Right atrium auricular region (tissue), 2 donors: ENCODE results near the gene CHD9. TPM values are rescaled to one million over a fixed set of nuclear protein-coding genes. Genes with fewer than 3 reads are reported as not detected.
"Not testable (repeated sequence)": the region's sequence is repeated elsewhere in the genome, so short reads cannot be mapped to it uniquely, and the experiment has no call there.

ENCODE experiments used
- DNase-seq: peaks from one replicate; pipeline ENCODE4 v3.0.0-alpha.2; 2019; ENCODE audit warnings: low spot score
- H3K27ac ChIP-seq, 2 donors: fragments of 200-600 bp; sonication (generic); 1 replicate in 1 of 2; 2 replicates in 1 of 2; pipeline ENCODE4 v1.5.1; 2016 to 2019
- H3K27me3 ChIP-seq, 2 donors: fragments of 200-600 bp; sonication (generic); one replicate each; pipeline versions ENCODE4 v1.5.1 to v1.6.0; 2017 to 2019
- H3K36me3 ChIP-seq: fragments of 200-600 bp; sonication (generic); one replicate; pipeline ENCODE4 v1.5.1; 2016
- H3K4me1 ChIP-seq, 2 donors: fragments of 200-600 bp; sonication (generic); one replicate each; pipeline versions ENCODE4 v1.5.1 to v1.6.0; 2017 to 2019
- H3K4me3 ChIP-seq, 2 donors: fragments of 200-600 bp; sonication (generic); 1 replicate in 1 of 2; 2 replicates in 1 of 2; pipeline ENCODE4 v1.5.1; 2017 to 2019; ENCODE audit warnings: mild to moderate bottlenecking in 1 of 2, moderate library complexity in 1 of 2
- H3K9me3 ChIP-seq, 2 donors: fragments of 200-600 bp; sonication (generic); one replicate each; pipeline ENCODE4 v1.5.1; 2019
- total RNA-seq, 2 donors: library from RNA; depleted of rRNA; stranded (reverse); fragments of >200 nt; gene quantifications; one replicate each; pipeline ENCODE4 v1.1.0, GENCODE V29; 2016
- TF ChIP-seq, protein P1 (sequence below), 2 donors: fragments of 200-600 bp; sonication (generic); IDR thresholded peaks; one replicate each; pipeline ENCODE4 v1.5.1; 2019; ENCODE audit warnings: antibody characterized with exemption in 2 of 2

Gene CHD9
- total RNA-seq, 2 donors from 2014 or later: 49.8 to 54.1 TPM

DNA sequence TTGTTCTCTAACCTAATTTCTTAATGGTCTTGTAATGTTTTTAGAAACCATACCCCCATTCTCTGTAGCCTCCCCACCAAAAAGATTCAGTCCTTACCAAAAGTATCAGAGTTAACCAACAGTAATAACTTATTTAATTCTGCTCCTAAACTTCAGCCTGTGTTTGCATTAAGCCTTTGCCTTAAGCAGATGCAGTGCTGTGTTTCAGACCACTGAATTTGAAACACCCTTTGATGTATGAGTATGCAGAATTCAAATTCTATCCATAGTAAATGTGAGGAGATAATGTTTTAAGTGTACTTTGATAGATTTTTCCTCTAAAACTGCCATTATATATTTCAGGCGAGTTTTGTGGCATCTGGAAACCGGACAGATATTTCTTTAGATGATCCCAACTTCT is 207.9 kb downstream of the CHD9 start:
- Histone ChIP-seq H3K27ac (no peak overlapping the region), H3K27me3 (no peaks in the 10 kb centered on the region), H3K9me3 (peaks cover 0 to 7% of the 10 kb centered on the region in 2 donors), H3K4me3 (no peak overlapping the region), H3K4me1 (no peaks in the 10 kb centered on the region), H3K36me3 (peaks cover 55% of the 10 kb centered on the region)
- TF ChIP-seq, protein P1, sequence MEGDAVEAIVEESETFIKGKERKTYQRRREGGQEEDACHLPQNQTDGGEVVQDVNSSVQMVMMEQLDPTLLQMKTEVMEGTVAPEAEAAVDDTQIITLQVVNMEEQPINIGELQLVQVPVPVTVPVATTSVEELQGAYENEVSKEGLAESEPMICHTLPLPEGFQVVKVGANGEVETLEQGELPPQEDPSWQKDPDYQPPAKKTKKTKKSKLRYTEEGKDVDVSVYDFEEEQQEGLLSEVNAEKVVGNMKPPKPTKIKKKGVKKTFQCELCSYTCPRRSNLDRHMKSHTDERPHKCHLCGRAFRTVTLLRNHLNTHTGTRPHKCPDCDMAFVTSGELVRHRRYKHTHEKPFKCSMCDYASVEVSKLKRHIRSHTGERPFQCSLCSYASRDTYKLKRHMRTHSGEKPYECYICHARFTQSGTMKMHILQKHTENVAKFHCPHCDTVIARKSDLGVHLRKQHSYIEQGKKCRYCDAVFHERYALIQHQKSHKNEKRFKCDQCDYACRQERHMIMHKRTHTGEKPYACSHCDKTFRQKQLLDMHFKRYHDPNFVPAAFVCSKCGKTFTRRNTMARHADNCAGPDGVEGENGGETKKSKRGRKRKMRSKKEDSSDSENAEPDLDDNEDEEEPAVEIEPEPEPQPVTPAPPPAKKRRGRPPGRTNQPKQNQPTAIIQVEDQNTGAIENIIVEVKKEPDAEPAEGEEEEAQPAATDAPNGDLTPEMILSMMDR (IDR thresholded peaks at IDR 0.05): no peak
- DNase-seq: no peak

DNA sequence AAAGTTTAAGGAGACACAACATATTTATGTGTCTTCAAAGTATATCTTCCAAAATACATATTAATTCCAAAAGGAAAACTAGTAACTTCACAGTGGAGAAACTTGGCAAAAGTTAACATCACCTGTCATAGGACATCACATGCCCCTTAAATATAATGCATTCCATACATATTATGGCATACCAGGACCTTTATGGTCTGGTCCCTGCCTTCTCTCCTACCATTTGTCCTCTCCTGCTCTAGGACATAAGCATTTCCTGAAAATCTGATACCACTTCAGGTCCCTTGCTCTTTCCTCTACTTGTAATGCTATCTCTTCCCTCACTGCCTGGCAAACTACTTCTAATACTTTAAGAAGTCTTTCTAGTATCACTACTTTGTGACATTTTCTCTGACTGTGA is 211.4 kb downstream of the CHD9 start:
- TF ChIP-seq, protein P1 (IDR thresholded peaks at IDR 0.05): no peak
- Histone ChIP-seq H3K9me3 (no peaks in the 10 kb centered on the region), H3K4me3 (no peak overlapping the region), H3K27ac (no peak overlapping the region), H3K4me1 (no peaks in the 10 kb centered on the region), H3K36me3 (peaks cover 62% of the 10 kb centered on the region), H3K27me3 (no peaks in the 10 kb centered on the region)
- DNase-seq: no peak

DNA sequence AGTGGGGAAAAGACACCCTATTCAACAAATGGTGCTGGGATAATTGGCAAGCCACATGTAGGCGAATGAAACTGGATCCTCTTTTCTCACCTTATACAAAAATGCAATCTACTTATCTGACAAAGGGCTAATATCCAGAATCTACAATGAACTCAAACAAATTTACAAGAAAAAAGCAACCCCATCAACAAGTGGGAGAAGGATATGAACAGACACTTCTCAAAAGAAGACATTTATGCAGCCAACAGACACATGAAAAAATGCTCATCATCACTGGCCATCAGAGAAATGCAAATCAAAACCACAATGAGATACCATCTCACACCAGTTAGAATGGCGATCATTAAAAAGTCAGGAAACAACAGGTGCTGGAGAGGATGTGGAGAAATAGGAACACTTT is 223.7 kb downstream of the CHD9 start:
- peaks cover 73% of the 10 kb centered on the region for H3K36me3 ChIP-seq
- H3K4me1 ChIP-seq, H3K9me3 ChIP-seq, H3K4me3 ChIP-seq, H3K27ac ChIP-seq, H3K27me3 ChIP-seq, DNase-seq: not testable (repeated sequence)

DNA sequence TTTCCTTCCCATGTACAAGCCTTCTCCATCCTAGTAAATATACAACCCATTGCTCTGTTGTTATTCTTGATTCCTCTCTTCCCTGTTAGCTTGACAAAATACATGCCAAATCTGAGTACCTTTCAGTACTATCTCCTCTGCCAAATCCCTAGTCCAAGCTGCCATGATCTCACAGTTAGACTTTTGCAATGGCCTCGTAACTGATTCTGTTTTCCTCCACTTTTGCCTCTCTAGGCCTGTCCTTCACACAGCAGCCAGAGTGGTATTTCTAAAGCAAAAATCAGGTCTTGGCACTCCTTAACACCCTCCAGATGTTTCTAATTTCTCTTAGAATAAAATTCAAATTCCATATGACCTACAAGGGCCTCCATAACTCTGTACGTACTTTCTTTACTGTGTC is 226.5 kb downstream of the CHD9 start:
- TF ChIP-seq, protein P1 (IDR thresholded peaks at IDR 0.05): no peak
- H3K9me3 ChIP-seq: no peaks in the 10 kb centered on the region
- H3K4me1 ChIP-seq: peaks cover 0 to 5% of the 10 kb centered on the region in 2 donors
- H3K36me3 ChIP-seq: peaks cover 56% of the 10 kb centered on the region
- no peak overlapping the region for H3K4me3 ChIP-seq
- no peak for DNase-seq
- no peaks in the 10 kb centered on the region for H3K27me3 ChIP-seq
- H3K27ac ChIP-seq: no peak overlapping the region

DNA sequence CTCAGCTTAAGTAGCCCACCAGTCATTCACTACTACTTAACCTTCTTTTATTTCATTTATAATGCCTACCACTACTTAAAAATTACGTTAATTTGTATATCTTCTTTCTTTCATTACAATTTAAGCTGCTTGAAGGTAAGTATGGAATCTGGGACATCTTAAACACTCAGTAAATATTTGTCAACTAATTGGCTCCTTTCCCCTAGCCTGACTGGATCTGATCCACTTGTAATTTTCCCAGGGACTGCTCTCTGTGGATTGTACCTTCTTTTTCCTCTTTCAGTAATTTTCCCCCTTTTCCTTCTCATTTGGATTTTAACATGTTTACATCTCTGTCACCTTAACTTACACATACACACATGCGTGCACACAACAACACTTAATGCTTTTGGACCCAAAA is 227.1 kb downstream of the CHD9 start:
- Histone ChIP-seq H3K27me3 (no peaks in the 10 kb centered on the region), H3K36me3 (peaks cover 57% of the 10 kb centered on the region), H3K27ac (no peak overlapping the region), H3K4me1 (peaks cover 0 to 5% of the 10 kb centered on the region in 2 donors), H3K9me3 (no peaks in the 10 kb centered on the region), H3K4me3 (no peak overlapping the region)
- TF ChIP-seq, protein P1 (IDR thresholded peaks at IDR 0.05): no peak
- DNase-seq: no peak

DNA sequence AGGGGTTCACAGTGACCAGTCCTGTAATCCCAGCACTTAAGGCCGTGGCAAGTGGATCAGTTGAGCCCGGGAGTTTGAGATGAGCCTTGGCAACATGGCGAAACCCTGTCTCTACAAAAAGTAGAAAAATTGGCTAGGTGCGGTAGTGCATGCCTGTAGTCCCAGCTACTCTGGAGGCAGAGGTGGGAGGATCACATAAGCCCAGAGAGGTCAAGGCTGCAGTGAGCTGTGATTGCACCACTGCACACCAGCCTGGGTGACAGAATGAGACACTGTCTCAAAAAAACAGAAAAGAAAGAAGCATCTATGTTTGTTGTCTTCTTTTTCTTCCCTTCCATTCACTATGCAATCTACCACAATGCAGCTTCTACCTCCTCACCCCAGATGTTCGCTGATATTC is 227.5 kb downstream of the CHD9 start:
- Histone ChIP-seq H3K4me3 (no peak overlapping the region), H3K9me3 (no peaks in the 10 kb centered on the region), H3K27ac (no peak overlapping the region), H3K27me3 (no peaks in the 10 kb centered on the region), H3K4me1 (peaks cover 0 to 5% of the 10 kb centered on the region in 2 donors), H3K36me3 (peaks cover 57% of the 10 kb centered on the region)
- DNase-seq: no peak
- TF ChIP-seq, protein P1 (IDR thresholded peaks at IDR 0.05): no peak
